ENCODE data around the gene SNTB2. TPM values are rescaled to one million over a fixed set of nuclear protein-coding genes. Genes with fewer than 3 reads are reported as not detected.

SNTB2 gene
- total and polyA plus RNA-seq, 2 of the 8 experiments (the other 6 are each of a cell fraction or from before 2014, with no cell fraction given), result 6.0 to 16.1 TPM

DNA sequence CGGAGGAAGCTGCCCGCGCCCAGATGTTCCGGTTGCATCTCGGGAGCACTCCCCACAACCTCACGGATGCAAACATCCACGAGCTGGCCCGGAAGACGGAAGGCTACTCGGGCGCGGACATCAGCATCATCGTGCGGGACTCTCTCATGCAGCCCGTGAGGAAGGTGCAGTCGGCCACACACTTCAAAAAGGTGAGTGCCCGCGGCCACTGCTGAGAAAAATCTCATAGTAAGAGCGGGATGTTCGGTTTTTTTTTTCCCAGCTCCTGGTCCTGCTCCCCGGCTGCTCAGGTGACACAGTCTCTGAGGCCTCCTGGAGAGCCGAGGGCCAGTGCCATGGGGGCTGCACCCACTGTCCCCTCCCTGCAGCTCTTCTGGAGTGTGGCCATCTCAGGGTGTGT, 134.1 kb downstream of the SNTB2 start:
- H3K4me1 ChIP-seq (replicated peaks in 1 of 4; ENCODE audit: control insufficient read depth in 3 of 4, insufficient read depth in 4 of 4, low read length in 3 of 4), result no peaks in the 10 kb centered on the region
- H2AFZ ChIP-seq (ENCODE audit: low read length), result no peak overlapping the region
- no peak for DNase-seq (ENCODE audit: low read depth in 1 of 2, low spot score in 2 of 2)
- H4K20me1 ChIP-seq (replicated peaks in 1 of 2; ENCODE audit: control insufficient read depth in 1 of 2, insufficient read depth in 2 of 2, low read length in 2 of 2), result peaks cover 5 to 35% of the 10 kb centered on the region in 2 experiments
- H3K79me2 ChIP-seq (ENCODE audit: control insufficient read depth in 1 of 2, insufficient read depth in 2 of 2, low read length in 2 of 2), result peaks cover 0 to 28% of the 10 kb centered on the region in 2 experiments; a peak in 3 of 4 replicates
- no peak overlapping the region for H3K56ac ChIP-seq (replicated peaks; ENCODE audit: insufficient read length, low read depth, low read length)
- H4K8ac ChIP-seq (ENCODE audit: extremely low read depth, insufficient read depth, low read length), result no peak overlapping the region
- no peak overlapping the region for H4K91ac ChIP-seq (replicated peaks; ENCODE audit: insufficient read length, low read length)
- H3K36me3 ChIP-seq (ENCODE audit: control insufficient read depth in 2 of 4, insufficient read depth in 4 of 4, low read length in 3 of 4), result peaks cover 25 to 79% (median 52%) of the 10 kb centered on the region in 4 experiments
- ChIA-PET POLR2A (ENCODE audit: partially characterized antibody) (interaction anchor here (1.4 to 24.8 kb wide), 2 partner anchors 16 to 137 kb away, joined by 3 to 497 read pairs; partner anchors contain the start of genes COG8, NIP7, PDF and TMED6), CTCF (ENCODE audit: partially characterized antibody) (no interaction called here)
- no peak overlapping the region for H3K18ac ChIP-seq (ENCODE audit: extremely low read depth, low read length)
- no peak overlapping the region for H3K4ac ChIP-seq (replicated peaks; ENCODE audit: insufficient read length, low read depth, low read length)
- no peak overlapping the region for H3K9ac ChIP-seq (replicated peaks in 1 of 4; ENCODE audit: extremely low read depth in 1 of 4, low read depth in 3 of 4, low read length in 3 of 4)
- H2BK12ac ChIP-seq (ENCODE audit: low read depth, low read length), result no peak overlapping the region
- H3K4me3 ChIP-seq (ENCODE audit: extremely low read depth in 1 of 4, insufficient read depth in 2 of 4, low read depth in 3 of 4, low read length in 4 of 4), result no peak overlapping the region
- no peak overlapping the region for H2AK5ac ChIP-seq (ENCODE audit: low read depth, low read length)
- H3K27me3 ChIP-seq (replicated peaks in 1 of 4; ENCODE audit: control insufficient read depth in 3 of 4, extremely low read depth in 1 of 4, insufficient read depth in 3 of 4, low read length in 3 of 4), result no peaks in the 10 kb centered on the region
- H3K4me2 ChIP-seq (ENCODE audit: insufficient read depth in 1 of 2, low read depth in 2 of 2, low read length in 2 of 2), result no peak overlapping the region
- H3K27ac ChIP-seq (ENCODE audit: low read depth, low read length), result no peak overlapping the region
- H3K23ac ChIP-seq (ENCODE audit: insufficient read length), result no peak overlapping the region
- H2BK5ac ChIP-seq (ENCODE audit: low read depth, low read length), result no peak overlapping the region
- no peaks in the 10 kb centered on the region for H3K9me3 ChIP-seq (ENCODE audit: insufficient read depth in 2 of 2, low read depth in 1 of 2, low read length in 1 of 2)
- H2BK120ac ChIP-seq (replicated peaks; ENCODE audit: low read depth, low read length), result no peak overlapping the region
- H2BK15ac ChIP-seq (ENCODE audit: low read length), result no peak overlapping the region
- H3K79me1 ChIP-seq (ENCODE audit: low read depth, low read length), result peaks cover 4% of the 10 kb centered on the region
- no peak overlapping the region for H2BK20ac ChIP-seq (ENCODE audit: low read length)
- no peak overlapping the region for H3K14ac ChIP-seq (ENCODE audit: insufficient read length)
- H3K23me2 ChIP-seq (ENCODE audit: low read depth, low read length), result no peaks in the 10 kb centered on the region; the same call in 1 of the 2 replicates
- FAIRE-seq, result no peak
- no peak overlapping the region for H4K5ac ChIP-seq (ENCODE audit: insufficient read length, low read depth, low read length)
- WGBS, 2 experiments (ENCODE audit: extremely low coverage in 1 of 2, insufficient coverage in 1 of 2, insufficient read length in 1 of 2, insufficient replicate concordance in 2 of 2, low coverage in 1 of 2, low lambda C conversion rate in 2 of 2, missing lambda C conversion rate in 1 of 2), result 88% methylated on average over 22 of the region's 22 CpGs; no CpG with 5 or more reads in 1 of the 2 experiments
- TF ChIP-seq GTF2F1 (IDR thresholded peaks at IDR 0.05; ENCODE audit: borderline replicate concordance, low read depth, low read length) (no peak), CHD2 (IDR thresholded peaks at IDR 0.05; ENCODE audit: low read length) (no peak)
